Measurements from ENCODE around the gene AEN. TPM values are rescaled to one million over a fixed set of nuclear protein-coding genes. Genes with fewer than 3 reads are reported as not detected.

AEN gene
- total RNA-seq, 1 experiment from 2014 or later, result 18.3 TPM

- no peak for DNase-seq (ENCODE audit: low read depth)
Measured at GRCh38 chr15:88613074-88613944, 7.8 kb upstream of the AEN start.

- DNase-seq (ENCODE audit: low read depth), result no peak
Measured at GRCh38 chr15:88615303-88616107, 5.6 kb upstream of the AEN start.

GRCh38 chr15:88616240-88616639, 4.9 kb upstream of the AEN start:
- DNase-seq (ENCODE audit: low read depth), result no peak

GRCh38 chr15:88617031-88617722, 4.0 kb upstream of the AEN start:
- DNase-seq (ENCODE audit: low read depth), result no peak

GRCh38 chr15:88617790-88618189, 3.4 kb upstream of the AEN start:
- DNase-seq (ENCODE audit: low read depth), result no peak

GRCh38 chr15:88618686-88619085, 2.5 kb upstream of the AEN start:
- DNase-seq (ENCODE audit: low read depth), result no peak

GRCh38 chr15:88619796-88620195, 1.3 kb upstream of the AEN start:
- DNase-seq (ENCODE audit: low read depth), result no peak

- no peak for DNase-seq (ENCODE audit: low read depth)
Measured at GRCh38 chr15:88621789-88622604, 857 bp downstream of the AEN start.

- DNase-seq (ENCODE audit: low read depth), result no peak
Measured at GRCh38 chr15:88622605-88622975, 1.4 kb downstream of the AEN start.

GRCh38 chr15:88623061-88623460, 1.9 kb downstream of the AEN start:
- DNase-seq (ENCODE audit: low read depth), result peak; percentile 79

- no peak for DNase-seq (ENCODE audit: low read depth)
Measured at GRCh38 chr15:88623632-88624031, 2.5 kb downstream of the AEN start.

- DNase-seq (ENCODE audit: low read depth), result no peak
Measured at GRCh38 chr15:88624156-88624970, 3.2 kb downstream of the AEN start.

- DNase-seq (ENCODE audit: low read depth), result no peak
Measured at GRCh38 chr15:88624971-88625490, 3.9 kb downstream of the AEN start.

GRCh38 chr15:88625943-88626741, 5.0 kb downstream of the AEN start:
- DNase-seq (ENCODE audit: low read depth), result no peak

GRCh38 chr15:88627463-88627862, 6.3 kb downstream of the AEN start:
- DNase-seq (ENCODE audit: low read depth), result no peak

GRCh38 chr15:88628018-88628654, 7.0 kb downstream of the AEN start:
- no peak for DNase-seq (ENCODE audit: low read depth)

- no peak for DNase-seq (ENCODE audit: low read depth)
Measured at GRCh38 chr15:88629071-88629470, 7.9 kb downstream of the AEN start.

GRCh38 chr15:88630141-88630721, 9.1 kb downstream of the AEN start:
- DNase-seq (ENCODE audit: low read depth), result no peak
